ENCODE measurements around the gene LURAP1L. TPM values are rescaled to one million over a fixed set of nuclear protein-coding genes. Genes with fewer than 3 reads are reported as not detected.

LURAP1L gene
- total and polyA plus RNA-seq, 3 donors from 2014 or later, result 0.31 to 3.0 (median 0.74) TPM

- 83 to 86% methylated on average over 1 of the region's 1 CpG for WGBS, 2 donors
Observed at GRCh38 chr9:12748016-12748415, 26.8 kb upstream of the LURAP1L start.

GRCh38 chr9:12748954-12749353 is 25.9 kb upstream of the LURAP1L start:
- H3K9me3 ChIP-seq, result no peaks in the 10 kb centered on the region
- TF ChIP-seq CTCF (IDR thresholded peaks at IDR 0.05), result no peak
- no peak overlapping the region for H3K27ac ChIP-seq
- H3K4me1 ChIP-seq, result no peaks in the 10 kb centered on the region
- intact Hi-C loops (cut with DNase I; ENCODE audit: low total_unique reads), result no loop called here
- no peak for DNase-seq
- no peak overlapping the region for H3K4me3 ChIP-seq
- H3K27me3 ChIP-seq, result no peaks in the 10 kb centered on the region
- no peaks in the 10 kb centered on the region for H3K36me3 ChIP-seq (ENCODE audit: low read depth, missing control alignments)

More at GRCh38 chr9:12748016-12748415, 26.8 kb upstream of the LURAP1L start:
- H3K27me3 ChIP-seq, result no peaks in the 10 kb centered on the region
- no peak for DNase-seq
- H3K4me3 ChIP-seq, result no peak overlapping the region
- no peak overlapping the region for H3K27ac ChIP-seq
- no peaks in the 10 kb centered on the region for H3K36me3 ChIP-seq (ENCODE audit: low read depth, missing control alignments)
- H3K9me3 ChIP-seq, result no peaks in the 10 kb centered on the region
- no peaks in the 10 kb centered on the region for H3K4me1 ChIP-seq
- intact Hi-C loops (cut with DNase I; ENCODE audit: low total_unique reads), result no loop called here
- TF ChIP-seq POLR2A (IDR thresholded peaks at IDR 0.05) (no peak), CTCF (IDR thresholded peaks at IDR 0.05) (no peak)

- WGBS, 2 donors, result 56 to 60% methylated on average over 3 of the region's 3 CpGs
- intact Hi-C loops (cut with DNase I; ENCODE audit: low total_unique reads), result no loop called here
- no peak overlapping the region for H3K27ac ChIP-seq
Observed at GRCh38 chr9:12753931-12754330, 20.9 kb upstream of the LURAP1L start.

GRCh38 chr9:12759761-12760160 is 15.1 kb upstream of the LURAP1L start:
- intact Hi-C loops (cut with DNase I; ENCODE audit: low total_unique reads), result no loop called here
- H3K27me3 ChIP-seq, result no peaks in the 10 kb centered on the region
- WGBS, 2 donors, result 66 to 77% methylated on average over 1 of the region's 1 CpG
- no peak for DNase-seq
- no peaks in the 10 kb centered on the region for H3K4me1 ChIP-seq
- no peaks in the 10 kb centered on the region for H3K36me3 ChIP-seq (ENCODE audit: low read depth, missing control alignments)
- no peak overlapping the region for H3K4me3 ChIP-seq
- TF ChIP-seq CTCF (IDR thresholded peaks at IDR 0.05) (no peak), POLR2A (IDR thresholded peaks at IDR 0.05) (no peak)
- no peaks in the 10 kb centered on the region for H3K9me3 ChIP-seq
- H3K27ac ChIP-seq, result no peak overlapping the region

More at GRCh38 chr9:12753931-12754330, 20.9 kb upstream of the LURAP1L start:
- Histone ChIP-seq H3K4me1 (no peaks in the 10 kb centered on the region), H3K36me3 (ENCODE audit: low read depth, missing control alignments) (no peaks in the 10 kb centered on the region), H3K4me3 (no peak overlapping the region), H3K27me3 (no peaks in the 10 kb centered on the region), H3K9me3 (no peaks in the 10 kb centered on the region)
- DNase-seq, result no peak
- TF ChIP-seq POLR2A (IDR thresholded peaks at IDR 0.05) (no peak), CTCF (IDR thresholded peaks at IDR 0.05) (no peak)

- Histone ChIP-seq H3K27ac (no peak overlapping the region), H3K4me1 (no peaks in the 10 kb centered on the region), H3K4me3 (no peak overlapping the region), H3K9me3 (no peaks in the 10 kb centered on the region), H3K36me3 (ENCODE audit: low read depth, missing control alignments) (no peaks in the 10 kb centered on the region), H3K27me3 (no peaks in the 10 kb centered on the region)
- TF ChIP-seq POLR2A (IDR thresholded peaks at IDR 0.05), result no peak
- whole genome bisulfite sequencing, 2 donors, result 0 to 44% methylated on average over 2 of the region's 2 CpGs
- intact Hi-C loops (cut with DNase I; ENCODE audit: low total_unique reads), result no loop called here
- DNase-seq, result no peak
Observed at GRCh38 chr9:12760758-12761157, 14.1 kb upstream of the LURAP1L start.
